Measurements from ENCODE around the gene CTCFL.
"Not testable (repeated sequence)": the region's sequence is repeated elsewhere in the genome, so short reads cannot be mapped to it uniquely, and the experiment has no call there.

The CTCFL gene

GRCh38 chr20:57478176-57478575 lies 46.8 kb downstream of the CTCFL start:
- H3K9me3 Mint-ChIP-seq: no peaks in the 10 kb centered on the region
- H3K4me3 Mint-ChIP-seq: no peak overlapping the region
- no peaks in the 10 kb centered on the region for H3K36me3 Mint-ChIP-seq (ENCODE audit: low read depth)
- peaks cover 21% of the 10 kb centered on the region for H3K27me3 Mint-ChIP-seq (ENCODE audit: low read depth)
- no peak overlapping the region for H3K27ac Mint-ChIP-seq
- peaks cover 6% of the 10 kb centered on the region for H3K4me1 Mint-ChIP-seq (ENCODE audit: low read depth)

- peaks cover 21% of the 10 kb centered on the region for H3K27me3 Mint-ChIP-seq (ENCODE audit: low read depth)
- H3K4me1 Mint-ChIP-seq (ENCODE audit: low read depth): peaks cover 8% of the 10 kb centered on the region
- H3K4me3 Mint-ChIP-seq: no peak overlapping the region
- no peak overlapping the region for H3K27ac Mint-ChIP-seq
- H3K9me3 Mint-ChIP-seq: no peaks in the 10 kb centered on the region
- no peaks in the 10 kb centered on the region for H3K36me3 Mint-ChIP-seq (ENCODE audit: low read depth)
These were observed 48.1 kb downstream of the CTCFL start for GRCh38 chr20:57476641-57477461.

GRCh38 chr20:57476084-57476526 lies 48.8 kb downstream of the CTCFL start:
- peaks cover 8% of the 10 kb centered on the region for H3K4me1 Mint-ChIP-seq (ENCODE audit: low read depth)
- no peaks in the 10 kb centered on the region for H3K9me3 Mint-ChIP-seq
- H3K27ac Mint-ChIP-seq: no peak overlapping the region
- H3K36me3 Mint-ChIP-seq (ENCODE audit: low read depth): no peaks in the 10 kb centered on the region
- peaks cover 21% of the 10 kb centered on the region for H3K27me3 Mint-ChIP-seq (ENCODE audit: low read depth)
- H3K4me3 Mint-ChIP-seq: no peak overlapping the region

- Mint-ChIP-seq H3K27me3 (ENCODE audit: low read depth) (peaks cover 23% of the 10 kb centered on the region), H3K27ac (no peak overlapping the region), H3K36me3 (ENCODE audit: low read depth) (no peaks in the 10 kb centered on the region), H3K4me3 (no peak overlapping the region), H3K4me1 (ENCODE audit: low read depth) (peaks cover 8% of the 10 kb centered on the region), H3K9me3 (no peaks in the 10 kb centered on the region)
These were observed 49.4 kb downstream of the CTCFL start for GRCh38 chr20:57475388-57476083.

DNA sequence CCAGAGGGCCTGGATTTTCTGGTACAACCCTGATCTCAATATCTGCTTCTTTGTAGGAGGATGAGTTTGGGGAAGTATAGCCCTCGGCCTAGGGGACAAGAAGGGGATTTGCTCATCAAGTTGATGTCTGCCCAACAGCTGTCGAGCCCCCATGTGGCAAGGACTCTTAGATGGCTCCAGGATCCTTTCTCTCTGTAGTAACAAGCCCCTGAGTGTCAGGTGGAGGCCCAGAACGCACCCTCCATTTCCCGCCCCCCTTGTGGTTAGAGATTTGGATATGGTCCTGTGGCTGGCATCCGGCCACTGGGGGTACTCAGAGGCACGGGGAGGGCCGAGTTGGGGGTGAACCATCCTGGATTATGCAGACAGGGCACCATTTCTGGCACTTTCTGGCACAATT lies 50.1 kb downstream of the CTCFL start:
- no peak overlapping the region for H3K4me3 Mint-ChIP-seq
- peaks cover 25% of the 10 kb centered on the region for H3K27me3 Mint-ChIP-seq (ENCODE audit: low read depth)
- H3K36me3 Mint-ChIP-seq (ENCODE audit: low read depth): no peaks in the 10 kb centered on the region
- no peaks in the 10 kb centered on the region for H3K9me3 Mint-ChIP-seq
- no peak overlapping the region for H3K27ac Mint-ChIP-seq
- peaks cover 8% of the 10 kb centered on the region for H3K4me1 Mint-ChIP-seq (ENCODE audit: low read depth)

DNA sequence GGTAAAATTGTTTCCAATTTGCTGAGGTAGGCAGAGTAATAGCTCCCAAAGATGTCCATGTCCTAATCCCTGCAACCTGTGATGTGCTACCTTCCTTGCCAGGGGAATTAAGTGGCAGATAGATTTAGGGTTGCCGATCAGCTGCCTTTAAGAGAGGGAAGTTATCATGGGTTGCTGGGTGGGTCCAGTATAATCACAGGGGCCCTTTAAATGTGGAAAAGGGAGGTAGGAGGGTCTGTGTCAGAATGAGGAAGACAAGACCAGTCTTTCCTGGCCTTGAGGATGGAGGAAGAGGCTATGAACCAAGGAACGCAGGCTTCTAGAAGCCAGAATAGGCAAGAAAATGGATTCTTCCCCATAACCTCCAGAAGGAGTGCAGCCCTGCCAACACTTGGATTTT lies 50.7 kb downstream of the CTCFL start:
- peaks cover 25% of the 10 kb centered on the region for H3K27me3 Mint-ChIP-seq (ENCODE audit: low read depth)
- no peaks in the 10 kb centered on the region for H3K9me3 Mint-ChIP-seq
- H3K36me3 Mint-ChIP-seq (ENCODE audit: low read depth): no peaks in the 10 kb centered on the region
- H3K4me1 Mint-ChIP-seq (ENCODE audit: low read depth): peaks cover 8% of the 10 kb centered on the region
- no peak overlapping the region for H3K4me3 Mint-ChIP-seq
- no peak overlapping the region for H3K27ac Mint-ChIP-seq

GRCh38 chr20:57473246-57474048 lies 51.5 kb downstream of the CTCFL start:
- Mint-ChIP-seq H3K27ac (no peak overlapping the region), H3K9me3 (no peaks in the 10 kb centered on the region), H3K4me1 (ENCODE audit: low read depth) (peaks cover 8% of the 10 kb centered on the region), H3K36me3 (ENCODE audit: low read depth) (no peaks in the 10 kb centered on the region), H3K4me3 (no peak overlapping the region), H3K27me3 (ENCODE audit: low read depth) (peaks cover 24% of the 10 kb centered on the region)

GRCh38 chr20:57472474-57472873 lies 52.5 kb downstream of the CTCFL start:
- not testable (repeated sequence) for H3K4me1 Mint-ChIP-seq (ENCODE audit: low read depth); H3K36me3 Mint-ChIP-seq (ENCODE audit: low read depth); H3K27ac Mint-ChIP-seq; H3K4me3 Mint-ChIP-seq; H3K9me3 Mint-ChIP-seq
- H3K27me3 Mint-ChIP-seq (ENCODE audit: low read depth): peaks cover 15% of the 10 kb centered on the region

GRCh38 chr20:57471496-57472372 lies 53.2 kb downstream of the CTCFL start:
- Mint-ChIP-seq H3K4me1 (ENCODE audit: low read depth) (peaks cover 8% of the 10 kb centered on the region), H3K27me3 (ENCODE audit: low read depth) (peaks cover 13% of the 10 kb centered on the region), H3K36me3 (ENCODE audit: low read depth) (no peaks in the 10 kb centered on the region), H3K4me3 (no peak overlapping the region), H3K9me3 (no peaks in the 10 kb centered on the region), H3K27ac (no peak overlapping the region)

GRCh38 chr20:57470666-57471495 lies 54.1 kb downstream of the CTCFL start:
- H3K4me3 Mint-ChIP-seq: no peak overlapping the region
- H3K27ac Mint-ChIP-seq: no peak overlapping the region
- H3K9me3 Mint-ChIP-seq: no peaks in the 10 kb centered on the region
- H3K36me3 Mint-ChIP-seq (ENCODE audit: low read depth): no peaks in the 10 kb centered on the region
- peaks cover 8% of the 10 kb centered on the region for H3K4me1 Mint-ChIP-seq (ENCODE audit: low read depth)
- H3K27me3 Mint-ChIP-seq (ENCODE audit: low read depth): peaks cover 13% of the 10 kb centered on the region

GRCh38 chr20:57470212-57470522 lies 54.8 kb downstream of the CTCFL start:
- peaks cover 8% of the 10 kb centered on the region for H3K4me1 Mint-ChIP-seq (ENCODE audit: low read depth)

DNA sequence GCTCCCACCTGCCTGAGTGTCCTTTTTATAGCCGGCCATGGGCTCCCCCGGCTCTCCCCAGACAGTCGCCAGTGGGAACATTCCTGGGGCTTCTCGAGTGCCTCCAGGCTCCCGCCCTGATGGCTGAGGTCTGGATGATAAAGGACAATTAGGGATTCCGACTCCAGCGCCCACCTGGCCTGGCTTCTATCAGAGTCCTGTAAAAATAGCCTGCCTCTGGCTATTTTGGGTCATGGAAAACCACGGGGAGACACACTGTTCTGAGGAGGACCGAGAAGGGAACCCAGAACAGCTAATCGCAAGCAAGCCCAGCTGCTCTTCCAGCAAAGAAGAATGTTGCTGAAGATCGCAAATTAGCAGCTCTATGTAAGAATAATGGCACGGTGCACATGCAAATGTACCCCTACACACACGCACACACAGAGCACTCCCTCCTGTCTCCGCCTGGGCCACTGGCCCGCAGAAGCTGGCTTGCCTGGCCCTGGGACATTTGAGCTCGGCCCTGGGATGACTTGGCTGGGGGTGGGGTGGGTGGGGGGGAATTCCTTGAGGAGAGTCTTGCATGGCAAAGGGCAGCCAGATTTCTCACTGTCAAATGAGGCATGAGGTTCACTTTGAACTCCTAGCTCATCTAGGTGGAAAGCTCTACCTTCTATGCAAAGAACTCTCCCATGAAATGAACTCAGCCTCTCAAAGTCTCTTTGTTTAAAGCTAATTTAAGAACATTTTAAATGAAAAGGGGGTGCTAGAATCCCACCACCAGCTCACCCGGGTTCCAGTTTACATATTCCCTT lies 55.3 kb downstream of the CTCFL start:
- peaks cover 7% of the 10 kb centered on the region for H3K27me3 Mint-ChIP-seq (ENCODE audit: low read depth)
- no peaks in the 10 kb centered on the region for H3K9me3 Mint-ChIP-seq
- no peak overlapping the region for H3K27ac Mint-ChIP-seq
- no peaks in the 10 kb centered on the region for H3K36me3 Mint-ChIP-seq (ENCODE audit: low read depth)
- H3K4me1 Mint-ChIP-seq (ENCODE audit: low read depth): peaks cover 8% of the 10 kb centered on the region
- no peak overlapping the region for H3K4me3 Mint-ChIP-seq

More at GRCh38 chr20:57470212-57470522, 54.8 kb downstream of the CTCFL start:
- no peak overlapping the region for H3K27ac Mint-ChIP-seq
- no peaks in the 10 kb centered on the region for H3K36me3 Mint-ChIP-seq (ENCODE audit: low read depth)
- no peaks in the 10 kb centered on the region for H3K9me3 Mint-ChIP-seq
- no peak overlapping the region for H3K4me3 Mint-ChIP-seq
- peaks cover 10% of the 10 kb centered on the region for H3K27me3 Mint-ChIP-seq (ENCODE audit: low read depth)

All from T-helper 1 cell treated with Interleukin-12 subunit alpha and Interleukin-12 subunit beta and Interleukin-4 antibody, amounts not matched to agents 30 μg/mL and 1 μg/mL, for 36 hours (primary cell).